Fibroblast of skin of back (primary cell): ENCODE results near the gene BICD1. TPM values are rescaled to one million over a fixed set of nuclear protein-coding genes. Genes with fewer than 3 reads are reported as not detected.
"Not testable (repeated sequence)": the region's sequence is repeated elsewhere in the genome, so short reads cannot be mapped to it uniquely, and the experiment has no call there.

Experiments used
- DNase-seq: peaks from one replicate; pipeline ENCODE4 v3.0.0-alpha.2; 2013
- polyA plus RNA-seq, 2 experiments: library from polyadenylated mRNA; unstranded; fragments of 120-200 nt; gene quantifications; one replicate each; pipeline ENCODE4 v1.2.1, GENCODE V29; 2013; ENCODE audit not compliant: insufficient read length in 2 of 2

Gene BICD1
- polyA plus RNA-seq (2013, experiment 1 of 2; ENCODE audit: insufficient read length), result 14.1 TPM
- 12.1 TPM for polyA plus RNA-seq (2013, experiment 2 of 2; ENCODE audit: insufficient read length)

DNA sequence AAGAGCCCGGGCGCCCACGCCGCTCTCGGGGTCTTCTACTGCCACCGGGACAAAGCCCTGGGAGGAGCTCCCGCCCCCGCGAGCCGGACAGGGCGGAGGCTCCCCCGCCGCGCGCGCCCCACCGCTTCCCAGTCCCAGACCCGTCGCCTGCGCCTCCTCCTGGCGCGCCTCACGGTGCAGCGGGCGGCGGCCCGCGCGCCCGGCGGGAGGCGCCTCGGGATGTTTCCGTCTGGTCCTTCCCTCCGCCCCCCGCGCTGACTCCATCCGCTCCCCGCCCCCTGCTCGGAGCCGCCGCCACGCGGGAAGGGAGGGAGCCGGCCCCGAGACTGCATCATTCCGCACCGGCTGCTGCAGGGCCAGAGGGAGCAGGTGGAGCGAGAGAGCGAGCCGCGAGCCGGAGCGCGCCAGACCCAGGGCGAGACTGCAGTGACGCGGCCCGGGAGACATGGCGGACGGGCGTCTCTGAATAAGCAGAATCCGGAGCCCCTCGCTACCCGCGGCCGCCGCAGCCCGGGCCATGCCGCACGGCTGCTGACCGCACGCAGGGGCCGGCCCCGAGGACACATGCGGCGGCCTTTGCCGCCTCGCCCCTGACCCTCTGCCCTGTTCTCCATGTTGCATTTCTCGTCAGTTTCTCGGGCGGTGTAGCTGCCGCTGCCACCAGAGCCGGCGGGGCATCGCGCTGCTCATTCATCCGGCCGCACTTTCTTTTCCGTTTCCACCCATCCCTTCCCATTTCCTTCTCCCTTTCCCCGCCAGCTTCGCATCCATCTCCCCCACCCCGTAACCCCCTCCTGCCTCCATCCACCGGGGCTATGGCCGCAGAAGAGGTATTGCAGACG, at the start of gene BICD1:
TSS of gene BICD1 (plus strand) at position 331 of the 842 bp plus-strand sequence. CDS start at position 816, 485 bp downstream.
- peak; percentile 91 for DNase-seq

DNA sequence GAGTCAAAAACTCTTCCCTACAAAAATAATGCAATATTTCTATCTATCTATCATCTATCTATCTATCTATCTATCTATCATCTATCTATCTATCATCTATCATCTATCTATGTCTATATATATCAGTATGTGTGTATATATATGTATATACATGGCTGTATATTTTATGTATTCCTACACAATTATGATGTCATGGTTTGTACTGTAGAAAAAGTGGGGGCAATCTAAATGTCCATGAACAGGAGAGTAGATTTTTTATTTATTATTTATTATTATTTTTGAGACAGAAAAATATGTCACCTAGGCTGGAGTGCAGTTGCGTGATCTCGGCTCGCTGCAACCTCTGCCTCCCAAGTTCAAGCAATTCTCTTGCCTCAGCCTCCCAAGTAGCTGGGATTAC, 45.6 kb upstream of the BICD1 start:
- no peak for DNase-seq

DNA sequence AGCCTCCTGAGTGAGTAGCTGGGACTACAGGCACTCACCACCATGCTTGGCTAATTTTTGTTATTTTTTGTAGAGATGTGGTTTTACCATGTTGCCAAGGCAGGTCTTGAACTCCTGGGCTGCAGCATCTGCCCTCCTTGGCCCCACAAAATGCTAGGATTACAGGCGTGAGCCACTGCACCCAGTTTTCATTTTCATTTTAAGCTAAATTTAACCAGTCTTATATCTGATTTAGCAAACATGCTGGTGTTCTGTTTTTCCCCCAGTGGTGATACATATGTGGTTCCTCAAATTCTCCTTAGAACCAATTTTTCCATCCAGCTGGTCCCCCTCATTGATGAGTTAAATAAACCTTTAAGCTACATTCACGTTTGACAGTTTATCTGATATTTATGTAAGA, 43.8 kb upstream of the BICD1 start:
- no peak for DNase-seq

- no peak for DNase-seq
These were observed 42.9 kb upstream of the BICD1 start for GRCh38 chr12:32063796-32064195.

- DNase-seq, result no peak
These were observed 40.4 kb upstream of the BICD1 start for GRCh38 chr12:32066206-32066605.

- DNase-seq, result peak; percentile 46
These were observed 37.6 kb upstream of the BICD1 start for GRCh38 chr12:32069071-32069470.

- no peak for DNase-seq
These were observed 36.9 kb upstream of the BICD1 start for GRCh38 chr12:32069731-32070130.

DNA sequence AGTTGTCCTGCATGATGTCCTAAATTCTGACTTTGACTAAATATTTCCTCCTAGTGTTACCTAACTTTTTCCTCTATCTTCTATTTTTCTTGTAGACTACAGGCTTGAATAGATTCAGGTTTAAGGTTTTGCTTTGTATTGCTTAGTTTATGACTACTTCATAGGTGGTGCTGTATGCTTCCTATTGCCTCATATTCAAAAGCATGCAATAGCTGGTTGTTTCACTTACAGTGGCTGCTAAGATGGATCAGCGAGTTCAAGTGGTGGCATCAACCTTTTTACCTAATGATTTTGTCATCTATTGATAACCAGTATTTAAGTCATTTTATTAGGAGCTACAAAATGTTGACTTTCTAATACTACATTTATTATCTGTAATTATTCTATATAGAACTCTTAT, 36.3 kb upstream of the BICD1 start:
- DNase-seq, result no peak

DNA sequence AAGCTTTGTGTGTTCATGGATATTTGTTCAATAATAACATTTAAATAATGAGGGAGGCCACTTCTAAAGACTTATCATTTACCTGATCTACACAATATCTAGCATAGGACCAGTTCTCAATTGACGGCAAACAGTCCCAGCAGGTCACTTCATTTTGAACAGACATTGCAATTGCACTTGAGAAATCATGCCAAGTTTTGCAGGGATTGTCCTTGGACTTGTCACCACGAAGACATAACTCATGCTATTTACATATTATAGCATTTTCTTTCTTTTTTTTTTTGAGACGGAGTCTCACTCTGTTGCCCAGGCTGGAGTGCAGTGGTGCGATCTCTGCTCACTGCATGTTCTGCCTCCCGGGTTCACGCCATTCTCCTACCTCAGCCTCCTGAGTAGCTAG, 34.5 kb upstream of the BICD1 start:
- DNase-seq, result no peak

DNA sequence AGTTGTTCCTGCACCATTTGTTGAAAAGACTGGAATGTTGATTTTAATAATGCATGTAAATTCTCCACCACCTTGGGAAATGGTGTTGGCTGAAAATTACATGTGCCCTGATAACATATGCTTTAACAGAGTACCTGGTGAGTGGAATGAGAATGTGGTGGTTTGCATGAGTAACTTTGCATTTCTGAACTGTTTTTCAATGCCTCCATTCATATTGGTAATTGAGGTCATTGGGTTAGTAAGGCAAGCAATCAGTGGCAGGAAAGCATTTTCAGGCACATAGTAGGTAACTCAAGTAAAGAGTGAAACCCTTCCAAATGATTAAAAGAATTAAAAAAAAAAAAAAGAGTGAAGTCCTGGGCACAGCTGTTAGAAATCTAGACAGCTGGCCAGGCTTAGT, 32.2 kb upstream of the BICD1 start:
- DNase-seq, result no peak

GRCh38 chr12:32076941-32077340, 29.7 kb upstream of the BICD1 start:
- no peak for DNase-seq

- no peak for DNase-seq
These were observed 26.2 kb upstream of the BICD1 start for GRCh38 chr12:32080435-32080834.

DNA sequence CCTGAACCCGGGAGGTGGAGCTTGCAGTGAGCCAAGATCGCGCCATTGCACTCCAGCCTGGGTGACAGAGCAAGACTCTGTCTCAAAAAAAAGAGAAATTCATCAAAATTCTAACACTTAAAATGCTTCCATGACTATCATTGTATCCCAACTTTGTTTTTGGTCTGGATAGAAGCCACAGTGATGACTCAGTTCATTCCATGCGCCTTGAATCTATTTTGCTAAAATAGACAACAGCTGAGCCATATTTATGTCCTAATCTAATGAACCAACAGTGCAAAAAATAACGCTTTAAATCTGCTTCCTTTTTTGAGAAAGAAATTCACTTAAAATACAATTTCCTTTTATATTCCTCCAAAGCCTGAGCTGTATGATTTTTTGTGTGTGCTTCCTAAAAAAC, 23.2 kb upstream of the BICD1 start:
- peak; percentile 88 for DNase-seq

GRCh38 chr12:32084017-32084688, 22.5 kb upstream of the BICD1 start:
- peak; percentile 18 for DNase-seq

DNA sequence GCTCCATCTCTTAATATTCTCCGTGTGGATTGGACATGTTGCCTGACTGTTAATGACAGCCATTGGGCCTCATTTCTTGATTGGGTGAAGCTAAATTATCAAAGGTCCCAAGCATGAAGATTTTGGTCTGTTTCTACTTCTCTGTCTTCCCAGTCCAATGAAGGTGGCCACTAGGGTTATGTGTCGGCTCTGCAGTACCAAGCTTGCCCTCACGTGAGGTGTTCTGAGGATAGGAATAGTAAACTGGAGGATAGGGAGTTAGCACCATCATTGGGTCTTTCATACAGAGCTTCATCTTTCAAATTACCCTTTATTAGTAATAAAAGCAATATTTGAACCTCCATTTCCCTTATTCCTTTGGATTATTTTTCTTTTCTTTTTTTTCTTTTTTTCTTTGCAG, 21.9 kb upstream of the BICD1 start:
- no peak for DNase-seq

DNA sequence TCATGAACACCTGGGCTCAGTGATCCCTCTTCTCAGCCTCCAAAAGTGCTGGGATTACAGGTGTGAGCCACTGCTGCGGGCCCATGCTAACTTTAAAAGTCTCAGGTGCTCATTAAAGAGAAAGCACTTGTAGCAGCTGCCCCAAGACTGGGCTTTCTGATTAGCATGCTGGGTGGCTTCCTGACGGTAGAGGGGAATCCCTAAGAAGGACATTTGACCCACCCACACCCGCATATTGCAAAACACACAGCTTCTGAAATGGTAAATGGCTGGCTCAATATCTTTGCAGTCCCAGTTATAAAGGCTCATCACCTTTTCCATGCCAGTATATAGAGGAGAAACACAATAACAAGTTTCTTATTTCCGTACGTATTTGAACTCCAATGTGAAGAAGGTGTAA, 19.3 kb upstream of the BICD1 start:
- DNase-seq, result no peak

- DNase-seq, result no peak
These were observed 17.5 kb upstream of the BICD1 start for GRCh38 chr12:32089156-32089555.

- peak; percentile 14 for DNase-seq
These were observed 17.1 kb upstream of the BICD1 start for GRCh38 chr12:32089586-32089985.

- no peak for DNase-seq
These were observed 15.0 kb upstream of the BICD1 start for GRCh38 chr12:32091696-32092095.

GRCh38 chr12:32098112-32098511, 8.5 kb upstream of the BICD1 start:
- DNase-seq, result no peak

DNA sequence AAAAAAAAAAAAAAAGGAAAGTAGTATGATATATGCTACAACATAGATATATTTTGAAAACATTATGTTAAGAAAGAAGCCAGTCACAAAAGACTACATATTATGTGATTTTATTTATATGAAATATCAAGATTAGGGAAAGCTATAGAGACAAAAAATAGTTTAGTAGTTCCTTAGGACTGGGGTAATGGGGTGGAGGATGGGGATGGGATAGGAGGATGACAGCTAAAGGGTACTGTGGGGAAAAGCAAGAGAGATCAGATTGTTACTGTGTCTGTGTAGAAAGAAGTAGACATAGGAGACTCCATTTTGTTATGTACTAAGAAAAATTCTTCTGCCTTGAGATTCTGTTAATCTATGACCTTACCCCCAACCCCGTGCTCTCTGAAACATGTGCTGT, 7.4 kb upstream of the BICD1 start:
- DNase-seq, result not testable (repeated sequence)

DNA sequence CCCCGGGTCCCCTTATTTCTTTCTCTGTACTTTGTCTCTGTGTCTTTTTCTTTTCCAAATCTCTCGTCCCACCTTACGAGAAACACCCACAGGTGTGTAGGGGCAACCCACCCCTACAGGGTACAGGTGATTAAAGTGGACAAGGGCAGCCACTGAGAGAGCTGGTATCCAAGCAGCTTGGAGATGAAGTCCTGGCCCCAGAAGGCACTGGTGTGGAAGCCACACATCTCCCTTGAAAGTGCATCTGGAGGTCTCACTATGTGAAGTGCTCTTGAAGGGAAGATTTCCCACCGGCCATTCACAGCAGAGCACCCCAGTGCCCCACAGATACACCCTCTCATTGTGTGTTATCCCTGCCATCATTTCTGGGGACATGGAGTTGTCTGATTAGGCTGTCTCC, 6.3 kb upstream of the BICD1 start:
- DNase-seq, result no peak

- no peak for DNase-seq
These were observed 5.8 kb upstream of the BICD1 start for GRCh38 chr12:32100888-32101287.

- peak; percentile 89 for DNase-seq
These were observed 4.4 kb upstream of the BICD1 start for GRCh38 chr12:32102234-32102633.
